OCI-LY1 (cell line): ENCODE measurements around the gene EVL.

Experiments used
- EZH2 ChIP-seq: fragments of 200-600 bp; sonication (generic), shearing (Covaris generic); IDR thresholded peaks from 2 replicates; pipeline ENCODE4 v1.8.0; 2017; ENCODE audit warnings: borderline replicate concordance, mixed run types, mild to moderate bottlenecking, antibody characterized with exemption, low read length, moderate library complexity, mixed read lengths
- TF ChIP-seq, protein P1 (sequence below): fragments of 200-600 bp; sonication (generic), shearing (Covaris generic); IDR thresholded peaks from 2 replicates; pipeline ENCODE4 v1.5.1; 2017; ENCODE audit warnings: mild to moderate bottlenecking, antibody characterized with exemption, low read length, moderate library complexity, mixed read lengths

GRCh38 chr14:100144996-100145646, 79.9 kb downstream of the EVL start:
- TF ChIP-seq, protein P1, sequence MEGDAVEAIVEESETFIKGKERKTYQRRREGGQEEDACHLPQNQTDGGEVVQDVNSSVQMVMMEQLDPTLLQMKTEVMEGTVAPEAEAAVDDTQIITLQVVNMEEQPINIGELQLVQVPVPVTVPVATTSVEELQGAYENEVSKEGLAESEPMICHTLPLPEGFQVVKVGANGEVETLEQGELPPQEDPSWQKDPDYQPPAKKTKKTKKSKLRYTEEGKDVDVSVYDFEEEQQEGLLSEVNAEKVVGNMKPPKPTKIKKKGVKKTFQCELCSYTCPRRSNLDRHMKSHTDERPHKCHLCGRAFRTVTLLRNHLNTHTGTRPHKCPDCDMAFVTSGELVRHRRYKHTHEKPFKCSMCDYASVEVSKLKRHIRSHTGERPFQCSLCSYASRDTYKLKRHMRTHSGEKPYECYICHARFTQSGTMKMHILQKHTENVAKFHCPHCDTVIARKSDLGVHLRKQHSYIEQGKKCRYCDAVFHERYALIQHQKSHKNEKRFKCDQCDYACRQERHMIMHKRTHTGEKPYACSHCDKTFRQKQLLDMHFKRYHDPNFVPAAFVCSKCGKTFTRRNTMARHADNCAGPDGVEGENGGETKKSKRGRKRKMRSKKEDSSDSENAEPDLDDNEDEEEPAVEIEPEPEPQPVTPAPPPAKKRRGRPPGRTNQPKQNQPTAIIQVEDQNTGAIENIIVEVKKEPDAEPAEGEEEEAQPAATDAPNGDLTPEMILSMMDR, result no peak
- no peak for TF ChIP-seq EZH2
